GM19452 (cell line): Measurements from ENCODE around the gene CCM2L.
"Not testable (repeated sequence)": the region's sequence is repeated elsewhere in the genome, so short reads cannot be mapped to it uniquely, and the experiment has no call there.

Source experiments
- ATAC-seq: cut with Tn5 transposase; IDR thresholded peaks from one replicate; pipeline ENCODE4 v1.9.1; 2021; ENCODE audit not compliant: unreplicated experiment

The CCM2L gene

GRCh38 chr20:32028647-32029372 lies 18.6 kb downstream of the CCM2L start:
- no peak for ATAC-seq

- ATAC-seq, result no peak
Observed at GRCh38 chr20:32029561-32029960, 19.3 kb downstream of the CCM2L start.

- no peak for ATAC-seq
Observed at GRCh38 chr20:32031007-32031958, 21.0 kb downstream of the CCM2L start.

- no peak for ATAC-seq
Observed at GRCh38 chr20:32033316-32033715, 23.1 kb downstream of the CCM2L start.

GRCh38 chr20:32033721-32034120 lies 23.5 kb downstream of the CCM2L start:
- ATAC-seq, result not testable (repeated sequence)

- ATAC-seq, result no peak
Observed at GRCh38 chr20:32034581-32035425, 24.6 kb downstream of the CCM2L start.

- ATAC-seq, result no peak
Observed at GRCh38 chr20:32035426-32035779, 25.2 kb downstream of the CCM2L start.

GRCh38 chr20:32036252-32036651 lies 26.0 kb downstream of the CCM2L start:
- ATAC-seq, result no peak

GRCh38 chr20:32036716-32037485 lies 26.7 kb downstream of the CCM2L start:
- ATAC-seq, result no peak

GRCh38 chr20:32037929-32038328 lies 27.7 kb downstream of the CCM2L start:
- no peak for ATAC-seq

GRCh38 chr20:32040142-32040953 lies 30.1 kb downstream of the CCM2L start:
- ATAC-seq, result no peak

- no peak for ATAC-seq
Observed at GRCh38 chr20:32045999-32046398, 35.8 kb downstream of the CCM2L start.

- no peak for ATAC-seq
Observed at GRCh38 chr20:32050324-32050841, 40.1 kb downstream of the CCM2L start.

- ATAC-seq, result no peak
Observed at GRCh38 chr20:32050851-32051556, 40.8 kb downstream of the CCM2L start.

GRCh38 chr20:32051720-32052089 lies 41.5 kb downstream of the CCM2L start:
- ATAC-seq, result no peak

GRCh38 chr20:32052090-32052777 lies 42.0 kb downstream of the CCM2L start, which contains the start of gene HCK:
Gene HCK (plus strand): TSS chr20:32052242.
- ATAC-seq, result no peak

GRCh38 chr20:32052778-32053362 lies 42.6 kb downstream of the CCM2L start:
- no peak for ATAC-seq

GRCh38 chr20:32053648-32054047 lies 43.4 kb downstream of the CCM2L start:
- no peak for ATAC-seq
